ENCODE results near the gene CCL4.

- no peak for TF ChIP-seq POLR2A (IDR thresholded peaks at IDR 0.05)
- TF ChIP-seq CTCF (IDR thresholded peaks at IDR 0.05) = no peak
Observed at GRCh38 chr17:36095992-36096391, 7.6 kb upstream of the CCL4 start.

All from uterus (tissue), 2 donors.